Lower lobe of right lung (tissue), 2 donors: Measurements from ENCODE around the gene VAT1L. TPM values are rescaled to one million over a fixed set of nuclear protein-coding genes. Genes with fewer than 3 reads are reported as not detected.
A peak's percentile ranks its signal among the peaks of the same experiment; 100 is the strongest.

Experiments
- ATAC-seq, 2 donors: fragments of 200-7000 bp; cut with Tn5 transposase; one replicate each; pipeline ENCODE4 v1.9.1; 2020 to 2022; ENCODE audit warnings: mild to moderate bottlenecking in 2 of 2, moderate library complexity in 2 of 2
- DNase-seq: peaks from one replicate; pipeline ENCODE4 v3.0.0-alpha.2; 2020
- H3K27ac ChIP-seq: fragments of 200-600 bp; one replicate; pipeline ENCODE4 v1.8.0; 2022
- H3K27me3 ChIP-seq: fragments of 200-600 bp; one replicate; pipeline ENCODE4 v1.8.0; 2022; ENCODE audit warnings: low read depth
- H3K36me3 ChIP-seq: fragments of 200-600 bp; one replicate; pipeline ENCODE4 v1.8.0; 2022; ENCODE audit warnings: mild to moderate bottlenecking
- H3K4me1 ChIP-seq: fragments of 200-600 bp; one replicate; pipeline ENCODE4 v1.8.0; 2022
- H3K4me3 ChIP-seq: fragments of 200-600 bp; one replicate; pipeline ENCODE4 v1.8.0; 2022; ENCODE audit warnings: mild to moderate bottlenecking
- H3K9me3 ChIP-seq: fragments of 200-600 bp; one replicate; pipeline ENCODE4 v1.8.0; 2022
- intact Hi-C: fragments of 100-400 bp; cut with DNase I; formaldehyde crosslinking; loops from one replicate; pipeline ENCODE4 v1.11.0; 2022
- total RNA-seq: library from RNA; stranded (reverse); fragmentation: NEBNext Ultra II Directional; extraction: Animal tissue kit (Norgen Biotek cat#: 25700); gene quantifications from one replicate; pipeline ENCODE4 v1.2.1, GENCODE V29; 2021
- TF ChIP-seq, protein P1 (sequence below): fragments of 200-600 bp; IDR thresholded peaks from one replicate; pipeline ENCODE4 v1.8.0; 2022; ENCODE audit warnings: antibody characterized with exemption, mild to moderate bottlenecking
- donor health status: DM: no; HTN: yes; CAD: no; lungs with severe emphysema.

VAT1L gene
- total RNA-seq, 1 donor from 2014 or later, result 0.38 TPM

GRCh38 chr16:78004517-78004916 is 216.2 kb downstream of the VAT1L start:
- intact Hi-C loops, result no loop called here
- DNase-seq (no peak), ATAC-seq (no peak)
- Histone ChIP-seq H3K36me3 (no peaks in the 10 kb centered on the region), H3K4me1 (no peaks in the 10 kb centered on the region), H3K27me3 (no peaks in the 10 kb centered on the region), H3K27ac (no peak overlapping the region), H3K4me3 (no peak overlapping the region), H3K9me3 (no peaks in the 10 kb centered on the region)
- TF ChIP-seq, protein P1, sequence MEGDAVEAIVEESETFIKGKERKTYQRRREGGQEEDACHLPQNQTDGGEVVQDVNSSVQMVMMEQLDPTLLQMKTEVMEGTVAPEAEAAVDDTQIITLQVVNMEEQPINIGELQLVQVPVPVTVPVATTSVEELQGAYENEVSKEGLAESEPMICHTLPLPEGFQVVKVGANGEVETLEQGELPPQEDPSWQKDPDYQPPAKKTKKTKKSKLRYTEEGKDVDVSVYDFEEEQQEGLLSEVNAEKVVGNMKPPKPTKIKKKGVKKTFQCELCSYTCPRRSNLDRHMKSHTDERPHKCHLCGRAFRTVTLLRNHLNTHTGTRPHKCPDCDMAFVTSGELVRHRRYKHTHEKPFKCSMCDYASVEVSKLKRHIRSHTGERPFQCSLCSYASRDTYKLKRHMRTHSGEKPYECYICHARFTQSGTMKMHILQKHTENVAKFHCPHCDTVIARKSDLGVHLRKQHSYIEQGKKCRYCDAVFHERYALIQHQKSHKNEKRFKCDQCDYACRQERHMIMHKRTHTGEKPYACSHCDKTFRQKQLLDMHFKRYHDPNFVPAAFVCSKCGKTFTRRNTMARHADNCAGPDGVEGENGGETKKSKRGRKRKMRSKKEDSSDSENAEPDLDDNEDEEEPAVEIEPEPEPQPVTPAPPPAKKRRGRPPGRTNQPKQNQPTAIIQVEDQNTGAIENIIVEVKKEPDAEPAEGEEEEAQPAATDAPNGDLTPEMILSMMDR, result no peak

DNA sequence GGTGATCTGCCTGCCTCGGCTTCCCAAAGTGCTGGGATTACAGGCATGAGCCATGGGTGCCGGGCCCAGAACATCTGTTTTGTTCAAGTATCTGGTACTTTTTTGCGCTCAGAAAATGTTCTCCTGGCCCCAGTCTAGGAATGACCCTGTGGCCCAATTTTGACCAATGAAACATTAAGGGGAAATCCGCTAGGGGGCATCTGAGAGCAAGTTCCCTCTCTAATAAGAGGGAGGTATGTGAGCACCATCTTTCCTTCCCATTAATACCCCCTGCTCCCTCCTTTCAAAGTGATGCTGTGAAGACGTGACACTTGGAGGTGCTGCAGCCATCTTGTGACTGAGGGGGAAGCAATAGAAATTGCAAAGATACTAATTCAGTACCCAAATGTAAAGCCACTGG is 217.5 kb downstream of the VAT1L start:
- ATAC-seq (no peak), DNase-seq (no peak)
- Histone ChIP-seq H3K27ac (no peak overlapping the region), H3K36me3 (no peaks in the 10 kb centered on the region), H3K4me3 (no peak overlapping the region), H3K4me1 (no peaks in the 10 kb centered on the region), H3K27me3 (no peaks in the 10 kb centered on the region), H3K9me3 (no peaks in the 10 kb centered on the region)
- intact Hi-C loops, result no loop called here
- TF ChIP-seq, protein P1, result no peak

DNA sequence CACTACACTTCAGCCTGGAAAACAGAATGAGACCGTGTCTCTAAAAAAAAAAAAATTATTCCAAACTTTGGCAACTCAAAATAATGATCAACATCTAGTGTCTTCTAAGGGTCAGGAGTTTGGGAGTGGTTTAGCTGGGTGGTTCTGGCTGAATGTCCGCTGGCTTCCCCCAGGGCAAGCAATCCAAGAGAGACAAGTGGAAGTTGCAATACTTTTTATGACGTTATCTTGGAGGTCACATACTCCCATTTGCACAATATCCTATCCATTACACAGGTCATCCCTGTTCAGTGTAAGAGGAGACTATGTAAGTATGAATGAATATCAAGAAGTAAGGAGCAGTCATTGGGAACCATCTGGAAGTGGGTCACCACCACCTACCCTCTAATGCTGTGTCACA is 218.8 kb downstream of the VAT1L start:
- Histone ChIP-seq H3K9me3 (no peaks in the 10 kb centered on the region), H3K36me3 (no peaks in the 10 kb centered on the region), H3K27me3 (no peaks in the 10 kb centered on the region), H3K4me1 (no peaks in the 10 kb centered on the region), H3K4me3 (no peak overlapping the region), H3K27ac (no peak overlapping the region)
- TF ChIP-seq, protein P1, result no peak
- intact Hi-C loops, result no loop called here
- ATAC-seq (no peak), DNase-seq (no peak)

- no peak for DNase-seq
These were observed 234.1 kb downstream of the VAT1L start, which contains the start of gene CLEC3A for GRCh38 chr16:78022347-78023060. Gene CLEC3A (plus strand): TSS chr16:78022548. CDS start chr16:78022627, 79 bp downstream.

GRCh38 chr16:78024159-78024558 is 235.8 kb downstream of the VAT1L start:
- no peaks in the 10 kb centered on the region for H3K4me1 ChIP-seq
- ATAC-seq, result peak in 1 of 2 donors; percentile 39
- TF ChIP-seq, protein P1, result no peak
- intact Hi-C loops, result no loop called here
- no peaks in the 10 kb centered on the region for H3K36me3 ChIP-seq
- H3K9me3 ChIP-seq, result no peaks in the 10 kb centered on the region
- H3K27ac ChIP-seq, result no peak overlapping the region
- H3K27me3 ChIP-seq, result peaks cover 8% of the 10 kb centered on the region
- no peak overlapping the region for H3K4me3 ChIP-seq
- no peak for DNase-seq

More at GRCh38 chr16:78022347-78023060, 234.1 kb downstream of the VAT1L start, which contains the start of gene CLEC3A:
- intact Hi-C loops, result no loop called here
- TF ChIP-seq, protein P1, result no peak
- ATAC-seq, result no peak
- Histone ChIP-seq H3K4me3 (no peak within 1 kb of the TSS), H3K36me3 (no peaks in the 10 kb centered on the region), H3K4me1 (no peaks in the 10 kb centered on the region), H3K9me3 (no peaks in the 10 kb centered on the region), H3K27ac (no peak within 1 kb of the TSS), H3K27me3 (peaks cover 8% of the 10 kb centered on the region)
